Measurements from ENCODE around the gene FGD3.
"Not testable (repeated sequence)": the region's sequence is repeated elsewhere in the genome, so short reads cannot be mapped to it uniquely, and the experiment has no call there.

Gene FGD3

DNA sequence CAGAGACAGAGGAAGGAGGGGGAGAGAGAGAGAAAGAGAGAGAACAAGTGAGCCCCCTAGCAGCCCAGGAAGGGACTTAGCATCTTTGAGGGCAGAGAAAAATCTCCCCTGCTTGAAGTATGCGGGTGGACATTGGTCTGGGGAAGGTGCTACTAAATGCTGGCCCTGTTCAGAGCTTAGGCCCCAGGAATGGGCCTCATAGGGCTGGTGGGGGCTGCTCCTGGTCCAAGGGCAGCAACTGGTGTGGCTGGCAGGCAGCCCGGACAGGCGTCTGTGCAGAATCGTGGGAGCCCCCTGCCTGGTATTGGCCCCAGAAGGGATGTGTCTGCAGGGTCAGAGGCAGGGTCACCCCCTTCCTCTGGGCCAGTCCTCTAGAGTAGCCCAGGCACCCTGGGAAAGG lies 63.4 kb downstream of the FGD3 start:
- DNase-seq = no peak

DNA sequence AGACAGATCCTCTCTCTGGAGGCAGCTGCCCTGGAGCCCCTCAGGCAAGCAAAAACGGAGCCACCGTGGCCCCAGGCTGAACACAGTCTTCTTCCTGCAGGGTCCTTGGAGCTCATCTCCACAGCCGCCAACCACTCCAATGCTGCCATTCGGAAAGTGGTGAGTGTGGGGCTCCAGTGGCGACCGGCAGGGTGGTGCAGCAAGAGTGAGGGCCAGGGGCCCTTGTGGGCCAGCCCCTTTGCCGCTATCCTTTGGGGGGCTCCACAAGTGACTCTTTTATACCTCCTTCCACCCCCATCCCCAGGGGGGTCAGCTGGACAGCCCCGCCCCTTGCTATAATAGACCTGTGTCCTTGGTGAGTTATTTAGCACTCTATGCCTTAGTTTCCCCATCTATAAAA lies 63.8 kb downstream of the FGD3 start:
- no peak for DNase-seq

DNA sequence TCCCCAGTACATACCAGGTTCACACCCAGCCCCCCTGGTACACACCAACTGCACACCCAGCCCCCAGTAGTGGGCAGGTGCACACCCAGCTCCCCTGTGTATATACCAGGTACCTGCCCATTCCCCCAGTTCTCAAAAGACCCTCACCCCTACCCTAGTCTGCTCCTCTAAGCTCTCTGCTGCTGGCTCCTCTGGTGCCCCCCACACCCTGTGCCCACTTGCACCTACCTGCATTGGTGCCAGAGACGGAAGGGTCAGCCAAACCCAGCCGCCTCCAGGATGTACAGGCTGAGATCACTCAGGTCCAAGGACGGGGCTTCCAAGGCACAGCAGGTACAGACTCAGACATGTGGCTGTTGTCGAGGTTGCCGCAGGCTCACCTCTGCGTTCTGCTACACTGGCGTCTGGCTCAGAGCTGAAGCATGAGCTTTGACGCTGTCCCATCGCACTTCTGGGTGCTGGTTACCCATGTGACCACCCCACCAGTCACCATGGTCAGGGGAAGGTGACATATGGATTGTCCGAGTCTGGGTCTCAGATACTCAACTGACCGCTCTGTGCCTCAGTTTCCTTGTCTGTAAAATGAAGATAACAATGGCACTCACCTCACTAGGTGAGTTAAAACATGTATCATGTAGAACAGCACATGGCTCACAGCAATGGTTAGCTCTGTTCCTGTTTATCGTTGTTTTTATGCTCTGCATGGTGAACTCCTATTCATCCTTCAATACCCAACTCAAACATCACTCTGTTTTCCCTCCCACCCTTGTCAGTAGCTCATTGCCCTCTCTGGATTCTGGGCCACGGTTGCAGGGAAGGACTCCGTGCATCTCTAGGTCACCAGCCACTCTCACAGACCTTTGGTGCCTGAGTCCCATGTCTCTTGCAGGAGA lies 65.9 kb downstream of the FGD3 start:
- DNase-seq = no peak

DNA sequence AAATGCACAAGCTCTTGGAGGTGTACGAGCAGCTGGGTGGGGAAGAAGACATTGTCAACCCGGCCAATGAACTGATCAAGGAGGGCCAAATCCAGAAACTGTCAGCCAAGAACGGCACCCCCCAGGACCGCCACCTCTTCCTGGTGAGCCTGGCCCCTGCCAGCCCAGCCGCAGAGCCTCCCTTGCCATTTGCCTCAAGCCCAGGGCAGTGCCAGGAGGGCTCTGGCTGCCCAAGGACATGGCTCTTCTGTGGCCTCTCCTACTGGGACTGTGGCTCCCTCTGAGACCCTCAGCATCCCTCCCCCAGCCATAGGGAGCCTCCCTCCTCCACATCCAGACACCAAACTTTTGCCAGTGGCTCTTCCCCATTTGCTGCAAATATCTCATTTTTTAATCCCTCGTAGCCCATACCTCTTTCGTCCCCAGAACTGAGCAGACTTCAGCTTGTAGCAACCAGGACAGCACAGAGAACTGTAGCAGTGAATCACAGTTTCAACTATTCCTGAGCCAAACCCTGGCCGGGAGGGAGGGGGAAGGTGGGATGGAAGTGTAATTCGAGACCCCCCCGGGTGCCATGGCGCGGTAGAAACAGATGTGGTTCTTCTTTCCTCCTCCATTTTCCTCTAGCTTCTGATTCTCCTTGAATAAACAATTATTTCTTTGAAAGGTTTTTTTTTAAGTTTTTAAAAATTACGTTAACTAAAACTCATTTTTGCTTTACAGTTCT lies 66.7 kb downstream of the FGD3 start:
- DNase-seq = no peak

DNA sequence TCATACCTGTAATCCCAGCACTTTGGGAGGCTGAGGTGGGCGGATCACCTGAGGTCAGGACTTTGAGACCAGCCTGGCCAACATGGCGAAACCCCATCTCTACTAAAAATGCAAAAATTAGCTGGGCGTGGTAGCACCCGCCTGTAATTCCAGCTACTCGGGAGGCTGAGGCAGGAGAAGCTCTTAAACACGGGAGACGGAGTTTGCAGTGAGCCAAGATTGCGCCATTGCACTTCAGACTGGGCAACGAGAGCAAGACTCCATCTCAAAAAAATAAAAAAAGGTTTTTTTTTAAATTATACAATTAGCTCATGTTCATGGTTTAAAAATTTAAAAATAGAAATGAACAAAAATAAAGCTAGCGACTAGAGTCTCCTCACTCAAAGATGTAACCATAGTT lies 67.9 kb downstream of the FGD3 start:
- DNase-seq = not testable (repeated sequence)

DNA sequence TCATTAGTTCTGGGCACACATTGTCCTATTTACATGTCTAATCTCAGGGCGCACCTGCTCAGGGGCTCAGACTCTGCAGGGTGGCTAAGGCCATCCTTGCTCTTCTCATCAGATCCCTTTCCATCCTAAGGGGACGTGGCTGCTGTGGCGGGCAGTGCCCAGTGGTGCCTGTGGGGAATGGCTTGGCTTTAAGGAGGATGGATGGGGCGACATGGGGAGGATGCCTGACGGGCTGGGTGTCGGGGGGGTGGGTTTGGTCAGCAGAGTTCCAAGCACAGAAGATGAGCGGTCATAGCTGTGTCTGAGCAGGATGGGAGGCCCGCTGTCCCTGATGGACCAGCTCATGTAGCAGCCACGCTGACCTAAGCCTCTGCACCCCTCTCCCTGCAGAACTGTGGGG lies 70.3 kb downstream of the FGD3 start:
- no peak for DNase-seq

DNA sequence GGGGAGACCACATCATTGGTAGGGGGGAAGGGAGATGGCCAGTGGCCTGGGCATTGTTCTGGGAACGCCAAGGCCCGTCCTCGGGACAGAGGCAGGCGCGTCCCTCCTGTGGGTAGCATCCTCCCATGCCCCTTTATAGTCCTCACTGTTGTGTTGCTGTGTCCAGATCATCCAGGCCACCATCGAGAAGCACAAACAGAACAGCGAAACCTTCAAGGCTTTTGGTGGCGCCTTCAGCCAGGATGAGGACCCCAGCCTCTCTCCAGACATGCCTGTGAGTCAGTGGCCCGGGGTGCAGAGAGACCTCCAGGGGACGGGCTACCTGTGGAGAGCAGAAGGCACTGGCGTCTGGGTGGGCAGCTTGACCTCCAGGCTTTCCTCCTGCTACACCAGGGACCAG lies 72.8 kb downstream of the FGD3 start:
- no peak for DNase-seq

DNA sequence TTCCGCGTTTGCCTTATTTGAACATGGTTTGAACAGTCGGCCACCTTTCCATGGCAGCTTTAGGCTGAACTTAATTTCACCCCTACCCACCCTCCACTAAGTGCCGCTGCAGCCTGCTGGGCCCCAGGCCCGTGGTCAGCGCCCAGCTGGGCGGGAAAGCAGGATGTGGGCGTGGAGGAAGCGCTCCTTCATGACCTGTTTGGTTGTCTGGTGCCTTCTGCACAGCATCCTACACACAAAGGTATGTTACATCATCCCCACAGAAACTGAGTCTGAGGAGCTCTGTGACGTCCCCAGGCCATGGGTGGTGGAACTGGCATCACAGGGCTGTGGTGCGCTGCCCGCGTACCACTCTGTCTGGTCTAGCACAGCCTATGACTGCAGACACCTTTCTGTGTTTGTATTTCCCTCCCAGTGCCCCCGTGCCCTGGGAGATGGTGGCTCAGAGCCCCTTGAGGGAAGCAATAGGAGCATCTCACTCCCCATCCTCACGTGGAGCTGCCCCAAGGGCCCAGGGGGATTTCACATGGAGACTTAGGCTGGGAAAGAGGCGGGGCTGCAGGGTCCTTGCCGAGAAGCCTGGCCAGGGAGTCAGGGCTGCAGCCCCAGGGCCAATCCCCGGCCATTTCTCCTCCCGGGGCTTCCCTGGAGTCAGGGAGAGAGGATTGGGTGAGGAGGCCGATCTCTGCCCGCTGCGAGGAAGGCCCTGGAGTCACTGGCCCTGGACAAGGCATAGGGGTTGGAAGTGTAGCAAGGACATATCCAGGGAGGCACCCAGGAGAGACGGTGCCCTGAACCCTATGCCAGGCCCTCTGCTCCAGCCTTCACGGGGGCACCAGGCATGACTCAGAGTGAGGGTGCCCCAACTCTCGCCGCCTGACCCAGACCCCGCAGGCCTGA lies 73.7 kb downstream of the FGD3 start:
- peak; percentile 53 to 69 for DNase-seq

DNA sequence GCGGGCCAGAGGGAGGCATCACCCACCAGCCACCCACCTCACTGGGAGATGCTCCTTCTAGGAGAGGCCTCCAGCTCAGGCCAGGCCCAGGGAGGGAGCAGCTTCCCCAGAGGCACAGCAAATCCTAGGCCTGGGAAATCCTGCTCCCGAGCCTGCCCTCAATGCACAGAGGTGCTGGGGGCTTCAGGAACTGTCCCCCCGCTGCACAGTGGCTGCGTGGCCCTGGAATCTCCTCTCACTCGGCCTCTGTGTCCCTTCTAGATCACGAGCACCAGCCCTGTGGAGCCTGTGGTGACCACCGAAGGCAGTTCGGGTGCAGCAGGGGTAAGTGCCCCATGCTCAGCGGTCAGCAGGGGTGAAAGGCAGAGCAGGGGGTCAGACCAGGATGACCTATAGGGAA lies 74.7 kb downstream of the FGD3 start:
- DNase-seq = no peak

DNA sequence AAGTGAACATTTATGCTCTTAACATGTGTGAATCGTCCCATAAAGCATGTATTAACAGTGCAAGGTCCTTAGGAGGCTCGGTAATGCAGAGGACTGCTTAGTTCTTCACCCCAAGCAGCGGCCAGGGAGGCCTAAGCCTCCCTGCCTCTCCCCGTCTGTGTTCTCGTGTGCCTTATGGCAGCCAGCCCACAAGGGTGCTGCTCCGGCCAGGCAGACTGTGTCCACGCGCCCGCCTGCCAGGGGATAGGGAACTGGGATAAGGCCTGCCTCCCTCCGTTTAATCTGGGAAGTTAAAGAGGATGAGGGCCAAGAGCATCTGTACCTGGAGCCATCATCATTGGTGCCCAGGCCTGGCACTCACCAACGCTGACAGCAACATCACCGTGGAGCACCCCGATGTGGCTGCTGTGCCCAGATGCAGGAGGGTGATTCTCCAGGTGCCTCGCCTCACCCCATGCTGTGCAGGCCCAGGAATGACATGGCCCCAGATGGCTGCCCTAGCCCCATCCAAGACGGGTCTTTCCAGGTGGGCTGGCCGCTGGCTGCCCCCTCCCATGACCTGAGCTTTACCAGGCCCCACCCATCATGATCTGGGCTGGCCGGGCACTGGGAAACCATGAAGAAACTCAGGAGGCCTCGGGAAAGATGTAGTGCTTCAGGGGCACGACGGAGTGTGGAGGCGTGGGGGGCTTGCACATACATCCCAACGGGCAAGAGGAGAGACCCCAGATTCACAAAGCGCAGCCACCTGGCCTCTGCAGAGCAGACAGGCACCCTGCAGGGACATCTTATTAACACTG lies 75.6 kb downstream of the FGD3 start:
- no peak for DNase-seq

DNA sequence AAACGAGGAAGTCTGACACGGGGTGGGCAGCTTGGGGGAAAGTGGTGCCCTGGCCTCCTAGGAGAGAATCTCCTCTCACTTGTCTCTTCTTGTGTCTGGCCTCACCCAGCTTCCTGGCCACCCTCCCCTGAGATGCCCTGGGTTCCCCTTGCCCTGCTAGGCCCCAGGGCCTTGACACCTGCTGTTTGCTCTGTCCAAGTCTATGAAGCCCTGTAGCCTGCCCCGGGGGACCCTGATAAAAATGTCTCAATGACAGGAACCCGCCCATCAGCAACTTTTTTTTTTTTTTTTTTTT lies 76.1 kb downstream of the FGD3 start:
- DNase-seq = no peak

DNA sequence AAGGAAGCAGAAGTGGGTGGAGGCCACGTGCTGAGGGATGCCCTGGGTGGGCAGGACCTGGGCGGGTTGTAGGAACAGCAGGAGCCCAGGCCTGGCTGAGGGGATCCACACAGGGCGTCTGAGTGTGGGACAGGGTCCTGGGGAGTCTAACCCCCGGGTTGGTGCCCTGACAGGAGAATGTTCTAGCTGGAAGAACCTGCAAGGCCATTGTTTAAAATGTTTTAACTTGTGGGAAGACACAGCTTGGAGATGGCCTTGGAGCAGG lies 77.3 kb downstream of the FGD3 start:
- no peak for DNase-seq

DNA sequence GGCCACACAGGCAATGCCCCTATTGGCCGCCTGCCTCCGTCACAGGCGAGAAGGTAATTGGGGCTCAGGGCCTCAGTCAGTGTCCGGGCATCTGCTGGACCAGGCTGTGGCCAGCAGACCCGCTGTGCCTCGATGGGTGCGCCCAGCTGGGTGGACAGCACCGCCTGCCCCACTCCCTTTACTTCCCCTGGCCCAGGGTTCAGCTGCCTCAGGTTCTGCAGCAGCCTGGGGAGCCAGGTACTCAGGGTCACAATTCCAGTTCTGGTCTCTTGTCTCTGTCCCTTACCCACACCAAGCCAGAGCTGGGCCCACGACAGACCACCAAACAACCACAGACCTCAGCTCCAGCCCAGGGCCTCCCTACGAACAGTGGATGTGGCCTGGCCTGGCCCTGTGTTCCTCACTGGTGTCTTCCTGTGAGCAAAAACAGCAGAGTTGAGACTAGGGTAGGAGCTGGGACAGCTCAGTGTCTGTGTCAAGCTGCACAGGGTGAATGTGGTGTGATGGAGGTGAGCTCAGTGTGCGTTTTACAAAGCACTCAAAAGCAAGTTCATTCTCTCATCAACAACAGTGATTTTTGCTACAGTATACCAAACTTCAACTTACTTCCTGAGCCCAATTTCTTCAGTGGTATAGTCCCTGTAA lies 77.8 kb downstream of the FGD3 start:
- no peak for DNase-seq

DNA sequence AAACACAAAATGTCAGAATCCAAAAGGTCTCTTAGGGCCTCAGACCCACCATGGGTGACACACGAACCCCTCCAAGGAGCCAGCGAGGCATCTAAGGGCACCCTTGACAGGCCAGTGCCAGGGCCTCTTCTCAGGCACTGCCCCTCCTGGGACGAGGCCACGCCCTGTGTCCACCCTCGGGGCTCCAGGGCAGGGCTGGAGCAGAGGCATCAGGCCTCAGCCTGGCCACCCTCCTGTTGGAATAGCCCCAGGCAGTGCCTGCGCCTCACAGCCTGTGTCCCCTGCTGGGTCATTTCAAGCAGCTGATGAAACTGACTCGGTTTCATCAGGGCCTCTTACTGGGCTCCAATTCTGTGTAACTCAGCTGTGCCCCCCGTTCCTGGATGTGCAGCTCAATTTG lies 78.4 kb downstream of the FGD3 start:
- no peak for DNase-seq

DNA sequence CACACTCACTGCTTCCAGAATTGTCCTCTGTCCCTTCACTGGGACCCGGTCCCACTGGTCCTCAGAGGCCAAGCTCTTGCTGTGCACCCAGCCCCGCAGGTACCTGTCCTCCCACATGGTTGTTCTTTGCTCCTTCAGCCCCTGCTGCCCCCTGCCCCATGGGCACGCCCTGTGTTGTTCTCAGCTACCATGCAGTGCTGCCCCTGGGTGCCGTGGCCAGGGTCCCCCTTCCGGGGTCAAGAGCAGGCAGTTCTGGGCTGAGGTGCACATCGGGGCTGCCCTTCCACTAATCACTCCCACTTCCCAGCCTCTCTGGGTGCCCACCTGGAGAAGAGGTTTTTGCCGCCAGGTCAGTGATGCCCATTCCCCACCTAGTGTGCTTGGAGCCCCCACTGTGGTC lies 79.3 kb downstream of the FGD3 start:
- DNase-seq = no peak

DNA sequence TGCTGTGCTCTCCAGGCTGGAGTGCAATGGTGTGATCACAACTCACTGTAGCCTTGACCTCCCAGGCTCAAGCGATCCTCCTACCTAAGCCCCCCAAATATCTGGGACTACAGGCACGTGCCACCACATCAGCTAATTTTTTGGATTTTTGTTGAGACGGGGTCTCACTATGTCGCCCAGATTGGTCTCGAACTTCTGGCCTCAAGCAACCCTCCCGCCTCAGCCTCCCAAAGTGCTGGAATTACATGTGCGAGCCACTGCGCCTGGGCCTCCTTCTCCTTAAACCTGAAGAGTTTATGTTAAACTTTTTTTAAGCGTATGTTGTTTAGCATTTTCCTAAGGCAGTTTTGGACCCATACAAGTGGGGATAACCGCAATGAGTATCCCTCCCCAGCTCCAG lies 80.4 kb downstream of the FGD3 start:
- no peak for DNase-seq

DNA sequence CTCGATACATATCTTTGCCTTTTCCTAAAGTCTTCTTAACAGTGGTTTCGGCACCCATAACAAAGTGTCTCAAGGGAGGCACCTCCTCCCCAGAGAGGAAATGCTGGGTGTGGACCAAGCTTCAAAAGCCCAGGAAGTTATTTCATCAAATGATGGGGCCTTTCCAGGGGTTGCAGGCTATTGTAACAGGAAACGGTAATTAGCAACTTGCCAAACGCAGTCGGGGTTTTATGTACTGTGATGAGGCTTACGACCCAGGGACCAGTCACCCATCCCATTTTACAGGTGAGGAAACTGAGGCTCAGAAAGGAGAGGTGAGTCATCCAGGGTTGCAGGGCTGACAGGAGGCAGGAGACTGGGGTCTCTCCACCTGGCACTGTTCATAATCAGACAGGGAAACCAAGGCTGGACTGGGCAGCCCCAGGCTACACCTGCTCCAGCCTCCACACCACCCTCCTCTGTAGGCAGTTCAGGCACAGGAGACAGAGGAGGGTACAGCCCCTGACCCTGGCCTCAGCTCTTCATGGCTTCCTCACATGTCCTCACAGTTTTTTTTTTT lies 81.2 kb downstream of the FGD3 start:
- DNase-seq = peak; percentile 83 to 86

DNA sequence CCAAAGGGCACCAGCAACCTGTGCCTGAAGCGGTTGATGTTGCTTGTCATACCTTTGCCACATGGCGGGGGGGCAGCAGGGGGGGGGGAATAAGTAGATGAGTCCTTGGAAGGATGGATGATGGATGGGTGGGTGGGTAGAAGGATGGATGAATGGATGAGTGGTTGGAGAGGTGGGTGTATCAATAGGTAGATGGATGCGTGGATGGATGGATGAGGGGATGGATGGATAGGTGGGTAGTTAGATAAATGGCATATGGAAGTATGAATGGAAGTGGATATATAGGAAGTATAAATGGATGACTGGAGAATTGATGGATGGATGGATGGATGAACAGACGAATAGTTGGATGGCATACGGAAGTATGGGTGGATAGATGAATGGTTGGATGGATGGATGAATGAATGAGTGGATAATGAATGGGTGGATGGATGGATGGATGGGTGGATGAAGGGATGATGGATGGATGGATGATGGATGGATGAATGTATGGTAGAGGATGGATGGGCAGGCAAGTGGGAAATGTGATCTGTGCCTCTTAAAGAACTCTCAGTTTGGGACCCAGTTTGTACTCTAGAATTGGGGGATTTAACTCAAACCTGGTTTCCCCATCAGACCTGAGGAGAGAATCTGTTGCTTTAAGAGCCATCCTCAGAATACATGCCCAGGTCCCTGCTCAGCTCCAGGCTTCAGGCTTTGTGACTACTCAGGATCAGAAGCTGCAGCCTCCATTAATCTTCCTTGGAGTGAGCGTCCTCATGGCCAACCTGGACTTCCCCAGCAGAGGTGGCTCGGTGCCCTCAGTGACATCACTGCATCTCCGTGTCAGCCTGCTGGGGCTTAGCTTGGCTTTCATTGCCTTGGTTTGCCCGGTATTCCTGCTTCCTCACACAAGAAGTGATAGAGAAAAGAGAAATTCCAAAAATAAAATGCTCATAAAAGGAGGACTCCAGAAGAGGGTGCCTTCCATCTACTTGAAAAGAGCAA lies 83.6 kb downstream of the FGD3 start:
- DNase-seq = no peak

DNA sequence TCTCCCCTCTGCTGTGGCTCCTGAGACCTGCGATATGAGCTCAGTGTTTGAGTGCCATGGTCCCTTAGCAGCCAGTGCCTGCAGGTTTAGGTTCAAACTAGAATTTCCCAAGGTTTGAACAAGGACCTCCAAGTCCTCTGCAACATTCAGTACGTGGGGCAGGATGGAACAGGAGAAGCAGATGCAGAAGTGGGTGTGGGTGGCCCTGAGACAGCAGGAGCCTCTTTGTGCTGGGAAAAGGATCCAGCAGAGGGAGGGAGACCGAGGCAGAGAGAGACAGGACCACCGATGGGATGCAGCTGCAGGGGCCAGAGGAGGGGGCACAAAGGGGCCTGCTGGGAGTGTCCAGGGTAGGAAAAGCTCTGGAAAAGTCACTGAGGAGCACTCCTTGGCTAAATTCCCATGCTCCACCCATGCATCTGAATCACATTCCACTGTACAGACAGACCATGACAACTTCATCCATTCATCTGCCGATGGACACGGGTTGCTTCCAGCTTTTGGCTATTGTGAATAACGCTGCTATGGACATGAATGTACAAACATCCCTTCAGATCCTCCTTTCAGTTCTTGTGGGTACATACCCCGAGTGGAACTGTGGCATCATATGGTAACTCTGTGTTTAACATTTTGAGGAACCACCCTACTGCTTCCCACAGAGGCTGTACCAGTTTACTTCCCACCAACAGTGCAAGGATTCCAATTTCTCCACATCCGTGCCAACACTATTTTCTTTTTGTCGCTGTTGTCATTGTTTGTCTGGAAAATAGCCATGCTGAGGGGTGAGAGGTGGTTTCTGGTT lies 84.5 kb downstream of the FGD3 start:
- no peak for DNase-seq

DNA sequence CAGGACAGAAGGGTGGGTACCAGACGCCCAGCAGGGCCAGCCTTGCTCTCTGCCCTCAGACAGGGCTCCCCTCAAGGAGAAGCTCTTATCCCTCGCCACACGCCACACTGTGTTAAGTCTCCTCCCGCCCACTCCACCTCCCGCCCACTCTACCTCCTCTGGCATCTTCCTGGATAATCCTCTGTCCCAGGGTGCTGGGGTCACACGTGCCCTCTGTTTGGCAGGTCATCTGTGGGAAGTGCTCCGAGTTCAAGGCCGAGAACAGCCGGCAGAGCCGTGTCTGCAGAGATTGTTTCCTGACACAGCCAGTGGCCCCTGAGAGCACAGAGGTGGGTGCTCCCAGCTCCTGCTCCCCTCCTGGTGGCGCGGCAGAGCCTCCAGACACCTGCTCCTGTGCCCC lies 85.2 kb downstream of the FGD3 start:
- no peak for DNase-seq
